IPS-NIHi11 (cell line): ENCODE data around the gene ACTG1.
A peak's percentile ranks its signal among the peaks of the same experiment; 100 is the strongest.

ENCODE experiments used
- DNase-seq: peaks from one replicate; pipeline ENCODE4 v3.0.0; 2012; ENCODE audit warnings: mixed read lengths, low spot score

The ACTG1 gene

GRCh38 chr17:81462506-81463125, 50.0 kb downstream of the ACTG1 start:
- DNase-seq, result no peak

- peak; percentile 70 for DNase-seq
Observed at GRCh38 chr17:81461607-81462500, 50.7 kb downstream of the ACTG1 start.

- peak; percentile 66 for DNase-seq
Observed at GRCh38 chr17:81460856-81461460, 51.6 kb downstream of the ACTG1 start.
